K562 (cell line): ENCODE measurements around the gene HOXC4.

ENCODE experiments used
- EGR1 ChIP-seq: fragments of 450-650 bp; conservative IDR thresholded peaks from 2 replicates; pipeline ENCODE4 v1.6.1; 2017; ENCODE audit warnings: mild to moderate bottlenecking
- FOS ChIP-seq: IDR thresholded peaks from 3 replicates; pipeline ENCODE4 v1.6.1; 2011; ENCODE audit not compliant: insufficient read length; ENCODE audit errors: extremely low read depth
- HNRNPK ChIP-seq: fragments of 200-400 bp; formaldehyde crosslinking; IDR thresholded peaks from one replicate; pipeline ENCODE4 v1.6.1; 2018; ENCODE audit warnings: mild to moderate bottlenecking, low read depth, low read length; ENCODE audit not compliant: poor library complexity, severe bottlenecking
- MYC ChIP-seq, 2 experiments: fragments of 250-450 bp in 1 of 2; sonication (Bioruptor Pico) in 1 of 2; IDR thresholded peaks; 2 replicates each; pipeline versions ENCODE4 v1.5.1 to v1.6.1; 2012 to 2021; ENCODE audit warnings: low read depth in 2 of 2, borderline replicate concordance in 1 of 2, improper control_type of control experiment in 1 of 2, low read length in 1 of 2, mild to moderate bottlenecking in 1 of 2, moderate library complexity in 1 of 2
- SMARCC2 ChIP-seq: fragments of 450-650 bp; IDR thresholded peaks from 2 replicates; pipeline ENCODE4 v1.6.1; 2017; ENCODE audit warnings: antibody characterized with exemption, moderate library complexity, mild to moderate bottlenecking, low read depth
- TCF3 ChIP-seq: sonication (generic); formaldehyde crosslinking; IDR thresholded peaks from 2 replicates; pipeline ENCODE4 v1.4.0; 2020; ENCODE audit warnings: mild to moderate bottlenecking, missing genetic modification reagents
- ZHX1 ChIP-seq: fragments of 150-350 bp; conservative IDR thresholded peaks from 2 replicates; pipeline ENCODE4 v1.6.1; 2014; ENCODE audit warnings: low read length

DNA sequence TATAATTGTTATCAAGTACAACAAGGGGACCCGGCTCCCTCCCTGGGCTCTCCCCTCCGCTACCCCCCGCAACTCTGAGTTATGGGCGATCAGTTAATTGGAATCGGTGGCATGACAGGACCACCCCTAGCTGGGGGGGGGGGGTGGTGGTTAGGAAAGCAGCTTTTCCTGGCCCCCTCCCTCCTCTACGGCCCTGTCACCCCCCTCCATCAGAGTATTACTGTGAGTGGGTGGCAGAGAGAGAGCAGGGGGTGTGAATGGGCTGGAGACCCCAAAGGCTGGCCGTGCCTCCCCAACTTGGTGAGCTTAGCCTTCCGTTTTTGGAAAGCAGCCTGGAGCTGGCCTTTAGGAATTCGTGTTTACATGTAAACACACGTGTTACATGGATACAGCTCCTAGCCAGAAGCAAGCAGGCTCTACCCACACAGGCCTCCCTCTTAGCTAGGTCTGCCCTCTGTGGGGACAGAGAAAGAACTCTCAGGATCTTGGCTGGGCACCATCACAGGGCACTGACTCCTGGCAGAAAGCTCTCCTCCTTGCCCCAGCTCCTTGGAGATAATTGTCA lies 1.1 kb upstream of the HOXC4 start:
- TF ChIP-seq TCF3 (CRISPR knock-in tag) (no peak), FOS (no peak), SMARCC2 (no peak), ZHX1 (no peak), MYC (IDR thresholded peaks at IDR 0.05; ENCODE audit: low read depth, low read length) (no peak), MYC (CRISPR knock-in tag; IDR thresholded peaks at IDR 0.05; ENCODE audit: borderline replicate concordance, low read depth) (no peak), EGR1 (no peak), HNRNPK (no peak)
